Panc1 (cell line): ENCODE data around the gene ANO2.

ENCODE experiments used
- TF ChIP-seq, protein P1 (sequence below): fragments of 450-650 bp; IDR thresholded peaks from 2 replicates; pipeline ENCODE4 v1.5.1; 2017; ENCODE audit warnings: mild to moderate bottlenecking
- TF ChIP-seq, protein P2 (sequence below), 2 experiments: IDR thresholded peaks; 2 replicates each; pipeline ENCODE4 v1.6.1; 2011 to 2012; ENCODE audit warnings: low read depth in 2 of 2, control low read depth in 1 of 2, low read length in 1 of 2, mild to moderate bottlenecking in 1 of 2, moderate library complexity in 1 of 2; ENCODE audit not compliant: insufficient read depth in 1 of 2

DNA sequence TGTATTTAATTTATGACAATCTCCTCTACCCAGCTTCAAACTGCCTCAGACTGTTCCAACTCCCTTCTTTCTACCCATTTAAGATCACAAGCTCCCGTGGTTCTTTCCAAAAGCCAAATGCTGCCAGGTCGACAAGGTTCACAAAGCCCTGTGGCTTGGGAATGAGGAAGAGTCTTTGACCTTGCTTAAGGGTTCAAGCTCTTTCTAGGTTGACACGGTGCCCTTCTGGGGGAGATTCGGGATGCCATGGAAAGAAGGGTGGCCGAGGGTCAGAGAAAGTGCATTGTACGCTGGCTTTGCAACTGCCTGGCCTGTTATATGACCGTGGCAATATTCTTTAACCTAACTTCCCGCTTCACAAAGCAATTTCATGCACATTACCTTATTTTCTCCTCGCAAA, 239.3 kb downstream of the ANO2 start:
- TF ChIP-seq, protein P1, sequence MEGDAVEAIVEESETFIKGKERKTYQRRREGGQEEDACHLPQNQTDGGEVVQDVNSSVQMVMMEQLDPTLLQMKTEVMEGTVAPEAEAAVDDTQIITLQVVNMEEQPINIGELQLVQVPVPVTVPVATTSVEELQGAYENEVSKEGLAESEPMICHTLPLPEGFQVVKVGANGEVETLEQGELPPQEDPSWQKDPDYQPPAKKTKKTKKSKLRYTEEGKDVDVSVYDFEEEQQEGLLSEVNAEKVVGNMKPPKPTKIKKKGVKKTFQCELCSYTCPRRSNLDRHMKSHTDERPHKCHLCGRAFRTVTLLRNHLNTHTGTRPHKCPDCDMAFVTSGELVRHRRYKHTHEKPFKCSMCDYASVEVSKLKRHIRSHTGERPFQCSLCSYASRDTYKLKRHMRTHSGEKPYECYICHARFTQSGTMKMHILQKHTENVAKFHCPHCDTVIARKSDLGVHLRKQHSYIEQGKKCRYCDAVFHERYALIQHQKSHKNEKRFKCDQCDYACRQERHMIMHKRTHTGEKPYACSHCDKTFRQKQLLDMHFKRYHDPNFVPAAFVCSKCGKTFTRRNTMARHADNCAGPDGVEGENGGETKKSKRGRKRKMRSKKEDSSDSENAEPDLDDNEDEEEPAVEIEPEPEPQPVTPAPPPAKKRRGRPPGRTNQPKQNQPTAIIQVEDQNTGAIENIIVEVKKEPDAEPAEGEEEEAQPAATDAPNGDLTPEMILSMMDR: no peak
- TF ChIP-seq, protein P2, sequence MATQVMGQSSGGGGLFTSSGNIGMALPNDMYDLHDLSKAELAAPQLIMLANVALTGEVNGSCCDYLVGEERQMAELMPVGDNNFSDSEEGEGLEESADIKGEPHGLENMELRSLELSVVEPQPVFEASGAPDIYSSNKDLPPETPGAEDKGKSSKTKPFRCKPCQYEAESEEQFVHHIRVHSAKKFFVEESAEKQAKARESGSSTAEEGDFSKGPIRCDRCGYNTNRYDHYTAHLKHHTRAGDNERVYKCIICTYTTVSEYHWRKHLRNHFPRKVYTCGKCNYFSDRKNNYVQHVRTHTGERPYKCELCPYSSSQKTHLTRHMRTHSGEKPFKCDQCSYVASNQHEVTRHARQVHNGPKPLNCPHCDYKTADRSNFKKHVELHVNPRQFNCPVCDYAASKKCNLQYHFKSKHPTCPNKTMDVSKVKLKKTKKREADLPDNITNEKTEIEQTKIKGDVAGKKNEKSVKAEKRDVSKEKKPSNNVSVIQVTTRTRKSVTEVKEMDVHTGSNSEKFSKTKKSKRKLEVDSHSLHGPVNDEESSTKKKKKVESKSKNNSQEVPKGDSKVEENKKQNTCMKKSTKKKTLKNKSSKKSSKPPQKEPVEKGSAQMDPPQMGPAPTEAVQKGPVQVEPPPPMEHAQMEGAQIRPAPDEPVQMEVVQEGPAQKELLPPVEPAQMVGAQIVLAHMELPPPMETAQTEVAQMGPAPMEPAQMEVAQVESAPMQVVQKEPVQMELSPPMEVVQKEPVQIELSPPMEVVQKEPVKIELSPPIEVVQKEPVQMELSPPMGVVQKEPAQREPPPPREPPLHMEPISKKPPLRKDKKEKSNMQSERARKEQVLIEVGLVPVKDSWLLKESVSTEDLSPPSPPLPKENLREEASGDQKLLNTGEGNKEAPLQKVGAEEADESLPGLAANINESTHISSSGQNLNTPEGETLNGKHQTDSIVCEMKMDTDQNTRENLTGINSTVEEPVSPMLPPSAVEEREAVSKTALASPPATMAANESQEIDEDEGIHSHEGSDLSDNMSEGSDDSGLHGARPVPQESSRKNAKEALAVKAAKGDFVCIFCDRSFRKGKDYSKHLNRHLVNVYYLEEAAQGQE (IDR thresholded peaks at IDR 0.05; ENCODE audit: insufficient read depth in 1 of 2, low read depth in 2 of 2, low read length in 1 of 2): no peak
